ENCODE measurements around the gene PTTG1IP. TPM values are rescaled to one million over a fixed set of nuclear protein-coding genes. Genes with fewer than 3 reads are reported as not detected.

The PTTG1IP gene
- total RNA-seq, 3 donors from 2014 or later = 33.8 to 37.6 (median 34.6) TPM

GRCh38 chr21:44816761-44817505, 56.6 kb downstream of the PTTG1IP start:
- no peak for ATAC-seq
- no peaks in the 10 kb centered on the region for H3K27me3 Mint-ChIP-seq (ENCODE audit: low read depth)

GRCh38 chr21:44815852-44816628, 57.5 kb downstream of the PTTG1IP start:
- Mint-ChIP-seq H3K4me1 (ENCODE audit: low read depth) (peaks cover 17% of the 10 kb centered on the region), H3K27me3 (ENCODE audit: low read depth) (no peaks in the 10 kb centered on the region), H3K36me3 (ENCODE audit: insufficient read depth) (peaks cover 5% of the 10 kb centered on the region), H3K4me3 (peak overlapping the region; percentile 75), H3K9me3 (peaks cover 6% of the 10 kb centered on the region)
- DNase-seq (no peak), ATAC-seq (no peak)

More at GRCh38 chr21:44816761-44817505, 56.6 kb downstream of the PTTG1IP start:
- peak overlapping the region; percentile 75 for H3K4me3 Mint-ChIP-seq
- H3K4me1 Mint-ChIP-seq (ENCODE audit: low read depth) = peaks cover 13% of the 10 kb centered on the region
- H3K36me3 Mint-ChIP-seq (ENCODE audit: insufficient read depth) = peaks cover 4% of the 10 kb centered on the region
- DNase-seq = no peak
- H3K9me3 Mint-ChIP-seq = peaks cover 8% of the 10 kb centered on the region

- no peak overlapping the region for H3K4me3 Mint-ChIP-seq
- peaks cover 7% of the 10 kb centered on the region for H3K36me3 Mint-ChIP-seq (ENCODE audit: insufficient read depth)
These were observed 58.3 kb downstream of the PTTG1IP start for GRCh38 chr21:44815225-44815624.

GRCh38 chr21:44814498-44815023, 58.9 kb downstream of the PTTG1IP start:
- H3K9me3 Mint-ChIP-seq = peaks cover under 1% of the 10 kb centered on the region
- DNase-seq = no peak
- no peaks in the 10 kb centered on the region for H3K27me3 Mint-ChIP-seq (ENCODE audit: low read depth)
- no peak for ATAC-seq
- no peak overlapping the region for H3K4me3 Mint-ChIP-seq
- peaks cover 19% of the 10 kb centered on the region for H3K4me1 Mint-ChIP-seq (ENCODE audit: low read depth)
- H3K36me3 Mint-ChIP-seq (ENCODE audit: insufficient read depth) = peaks cover 12% of the 10 kb centered on the region

More at GRCh38 chr21:44815225-44815624, 58.3 kb downstream of the PTTG1IP start:
- no peak for ATAC-seq
- no peak for DNase-seq
- Mint-ChIP-seq H3K27me3 (ENCODE audit: low read depth) (no peaks in the 10 kb centered on the region), H3K9me3 (peaks cover 6% of the 10 kb centered on the region), H3K4me1 (ENCODE audit: low read depth) (peaks cover 19% of the 10 kb centered on the region)

GRCh38 chr21:44813727-44814126, 59.8 kb downstream of the PTTG1IP start:
- ATAC-seq = no peak
- no peak overlapping the region for H3K4me3 Mint-ChIP-seq
- no peaks in the 10 kb centered on the region for H3K9me3 Mint-ChIP-seq
- no peaks in the 10 kb centered on the region for H3K27me3 Mint-ChIP-seq (ENCODE audit: low read depth)
- DNase-seq = no peak
- H3K36me3 Mint-ChIP-seq (ENCODE audit: insufficient read depth) = peaks cover 19% of the 10 kb centered on the region
- H3K4me1 Mint-ChIP-seq (ENCODE audit: low read depth) = peaks cover 18% of the 10 kb centered on the region

- Mint-ChIP-seq H3K36me3 (ENCODE audit: insufficient read depth) (peaks cover 19% of the 10 kb centered on the region), H3K4me3 (no peak overlapping the region), H3K4me1 (ENCODE audit: low read depth) (peaks cover 18% of the 10 kb centered on the region), H3K27me3 (ENCODE audit: low read depth) (no peaks in the 10 kb centered on the region), H3K9me3 (no peaks in the 10 kb centered on the region)
- DNase-seq = no peak
- no peak for ATAC-seq
These were observed 60.3 kb downstream of the PTTG1IP start for GRCh38 chr21:44813149-44813548.

- DNase-seq = no peak
- Mint-ChIP-seq H3K4me1 (ENCODE audit: low read depth) (peaks cover 18% of the 10 kb centered on the region), H3K9me3 (no peaks in the 10 kb centered on the region), H3K36me3 (ENCODE audit: insufficient read depth) (peaks cover 19% of the 10 kb centered on the region), H3K27me3 (ENCODE audit: low read depth) (no peaks in the 10 kb centered on the region), H3K4me3 (no peak overlapping the region)
- no peak for ATAC-seq
These were observed 60.9 kb downstream of the PTTG1IP start for GRCh38 chr21:44812640-44813039.

- ATAC-seq = no peak
- Mint-ChIP-seq H3K4me3 (no peak overlapping the region), H3K9me3 (no peaks in the 10 kb centered on the region)
These were observed 62.7 kb downstream of the PTTG1IP start for GRCh38 chr21:44810779-44811178.

GRCh38 chr21:44805859-44806258, 67.6 kb downstream of the PTTG1IP start:
- peaks cover 35% of the 10 kb centered on the region for H3K36me3 Mint-ChIP-seq (ENCODE audit: insufficient read depth)
- peaks cover 15% of the 10 kb centered on the region for H3K4me1 Mint-ChIP-seq (ENCODE audit: low read depth)
- no peaks in the 10 kb centered on the region for H3K27me3 Mint-ChIP-seq (ENCODE audit: low read depth)
- no peak for ATAC-seq
- DNase-seq = no peak
- H3K4me3 Mint-ChIP-seq = no peak overlapping the region
- no peaks in the 10 kb centered on the region for H3K9me3 Mint-ChIP-seq

More at GRCh38 chr21:44810779-44811178, 62.7 kb downstream of the PTTG1IP start:
- H3K36me3 Mint-ChIP-seq (ENCODE audit: insufficient read depth) = peaks cover 30% of the 10 kb centered on the region
- H3K27me3 Mint-ChIP-seq (ENCODE audit: low read depth) = no peaks in the 10 kb centered on the region
- H3K4me1 Mint-ChIP-seq (ENCODE audit: low read depth) = peaks cover 8% of the 10 kb centered on the region
- DNase-seq = no peak

GRCh38 chr21:44805226-44805625, 68.3 kb downstream of the PTTG1IP start:
- Mint-ChIP-seq H3K4me3 (no peak overlapping the region), H3K36me3 (ENCODE audit: insufficient read depth) (peaks cover 34% of the 10 kb centered on the region)
- ATAC-seq = no peak

GRCh38 chr21:44804762-44805161, 68.7 kb downstream of the PTTG1IP start:
- H3K9me3 Mint-ChIP-seq = no peaks in the 10 kb centered on the region
- H3K4me1 Mint-ChIP-seq (ENCODE audit: low read depth) = peaks cover 24% of the 10 kb centered on the region
- H3K27me3 Mint-ChIP-seq (ENCODE audit: low read depth) = no peaks in the 10 kb centered on the region
- peaks cover 34% of the 10 kb centered on the region for H3K36me3 Mint-ChIP-seq (ENCODE audit: insufficient read depth)
- ATAC-seq (no peak), DNase-seq (no peak)
- no peak overlapping the region for H3K4me3 Mint-ChIP-seq

More at GRCh38 chr21:44805226-44805625, 68.3 kb downstream of the PTTG1IP start:
- Mint-ChIP-seq H3K9me3 (no peaks in the 10 kb centered on the region), H3K27me3 (ENCODE audit: low read depth) (no peaks in the 10 kb centered on the region), H3K4me1 (ENCODE audit: low read depth) (peaks cover 20% of the 10 kb centered on the region)
- no peak for DNase-seq

- DNase-seq = no peak
- Mint-ChIP-seq H3K4me3 (no peak overlapping the region), H3K4me1 (ENCODE audit: low read depth) (peaks cover 32% of the 10 kb centered on the region), H3K36me3 (ENCODE audit: insufficient read depth) (peaks cover 35% of the 10 kb centered on the region), H3K9me3 (no peaks in the 10 kb centered on the region), H3K27me3 (ENCODE audit: low read depth) (no peaks in the 10 kb centered on the region)
- no peak for ATAC-seq
These were observed 69.8 kb downstream of the PTTG1IP start for GRCh38 chr21:44803651-44804050.

- ATAC-seq (peak; percentile 6 to 9), DNase-seq (no peak)
- H3K36me3 Mint-ChIP-seq (ENCODE audit: insufficient read depth) = peaks cover 41% of the 10 kb centered on the region
- peak overlapping the region; percentile 91 for H3K4me3 Mint-ChIP-seq
- H3K4me1 Mint-ChIP-seq (ENCODE audit: low read depth) = peaks cover 37% of the 10 kb centered on the region
- no peaks in the 10 kb centered on the region for H3K27me3 Mint-ChIP-seq (ENCODE audit: low read depth)
- no peaks in the 10 kb centered on the region for H3K9me3 Mint-ChIP-seq
These were observed 70.9 kb downstream of the PTTG1IP start for GRCh38 chr21:44802396-44803153.

Data from activated T-cell treated with anti-CD3 and anti-CD28 coated beads, Interleukin-2, amount 50 U/mL, for 4 hours (primary cell).